Mesenchymal stem cell (in vitro differentiated cells and primary cell): ENCODE data around the gene HEXIM1.

ENCODE experiments used
- DNase-seq: peaks from one replicate; pipeline ENCODE4 v3.0.0-alpha.2; 2013
- H2AFZ ChIP-seq: one replicate; pipeline ENCODE4 v1.6.1; 2013; ENCODE audit warnings: low read depth, mild to moderate bottlenecking, control low read depth, inconsistent platforms, low read length, moderate library complexity
- H2AK5ac ChIP-seq: 2 replicates; pipeline ENCODE4 v1.6.1; 2013; ENCODE audit warnings: low read length, moderate library complexity, mild to moderate bottlenecking, inconsistent platforms; ENCODE audit not compliant: severe bottlenecking
- H2BK120ac ChIP-seq: one replicate; pipeline ENCODE4 v1.6.1; 2013; ENCODE audit warnings: low read depth, mild to moderate bottlenecking, inconsistent platforms, low read length, moderate library complexity
- H2BK12ac ChIP-seq, 2 experiments: one replicate each; pipeline ENCODE4 v1.6.1; 2013; ENCODE audit warnings: inconsistent platforms in 2 of 2, low read length in 2 of 2, mild to moderate bottlenecking in 2 of 2, moderate library complexity in 2 of 2, control low read depth in 1 of 2
- H2BK15ac ChIP-seq: one replicate; pipeline ENCODE4 v1.6.1; 2013; ENCODE audit warnings: mild to moderate bottlenecking, low read depth, inconsistent platforms; ENCODE audit not compliant: poor library complexity, severe bottlenecking
- H2BK5ac ChIP-seq: 2 replicates; pipeline ENCODE4 v1.6.1; 2013; ENCODE audit warnings: low read depth, mild to moderate bottlenecking, low read length, control low read depth, inconsistent platforms; ENCODE audit not compliant: poor library complexity, severe bottlenecking
- H3K14ac ChIP-seq, 2 experiments: one replicate each; pipeline ENCODE4 v1.6.1; 2013; ENCODE audit warnings: inconsistent platforms in 2 of 2, low read length in 2 of 2, control low read depth in 1 of 2, mild to moderate bottlenecking in 1 of 2, moderate library complexity in 1 of 2
- H3K18ac ChIP-seq, 2 experiments: one replicate each; pipeline ENCODE4 v1.6.1; 2013; ENCODE audit warnings: inconsistent platforms in 2 of 2, low read length in 2 of 2, control low read depth in 1 of 2, low read depth in 1 of 2, mild to moderate bottlenecking in 1 of 2
- H3K23ac ChIP-seq, 2 experiments: one replicate each; pipeline ENCODE4 v1.6.1; 2013; ENCODE audit warnings: inconsistent platforms in 2 of 2, low read length in 2 of 2, mild to moderate bottlenecking in 2 of 2, moderate library complexity in 2 of 2, control low read depth in 1 of 2
- H3K27ac ChIP-seq: 2 replicates; pipeline ENCODE4 v1.5.1; 2013; ENCODE audit warnings: mild to moderate bottlenecking, moderate library complexity, low read length, control low read depth, inconsistent platforms; ENCODE audit not compliant: poor library complexity, severe bottlenecking
- H3K27me3 ChIP-seq, 2 experiments: 2 replicates each; pipeline versions ENCODE4 v1.6.1 to v1.7.0; 2013; ENCODE audit warnings: low read length in 2 of 2, mild to moderate bottlenecking in 2 of 2, moderate library complexity in 2 of 2, control low read depth in 1 of 2, inconsistent platforms in 1 of 2; ENCODE audit not compliant: control insufficient read depth in 1 of 2, insufficient read depth in 1 of 2
- H3K36me3 ChIP-seq, 2 experiments: 2 replicates each; pipeline versions ENCODE4 v1.6.1 to v1.7.0; 2013; ENCODE audit warnings: low read length in 2 of 2, control low read depth in 1 of 2, inconsistent platforms in 1 of 2, low read depth in 1 of 2, mild to moderate bottlenecking in 1 of 2; ENCODE audit not compliant: insufficient read depth in 2 of 2, control insufficient read depth in 1 of 2
- H3K4ac ChIP-seq, 2 experiments: one replicate each; pipeline ENCODE4 v1.6.1; 2013; ENCODE audit warnings: inconsistent platforms in 2 of 2, low read length in 2 of 2, mild to moderate bottlenecking in 2 of 2, moderate library complexity in 2 of 2, control low read depth in 1 of 2, low read depth in 1 of 2
- H3K4me1 ChIP-seq: 2 replicates; pipeline ENCODE4 v1.6.1; 2013; ENCODE audit warnings: low read depth, low read length, control low read depth; ENCODE audit not compliant: control insufficient read depth, insufficient read depth
- H3K4me2 ChIP-seq: 2 replicates; pipeline ENCODE4 v1.6.1; 2013; ENCODE audit warnings: low read length, mild to moderate bottlenecking, inconsistent platforms; ENCODE audit not compliant: poor library complexity, severe bottlenecking
- H3K4me3 ChIP-seq, 2 experiments: 2 replicates each; pipeline versions ENCODE4 v1.5.1 to v1.7.0; 2013; ENCODE audit warnings: low read length in 2 of 2, mild to moderate bottlenecking in 2 of 2, control low read depth in 1 of 2, low read depth in 1 of 2; ENCODE audit not compliant: insufficient read depth in 1 of 2
- H3K79me1 ChIP-seq: replicated peaks from 2 replicates; pipeline ENCODE4 v1.6.1; 2013; ENCODE audit warnings: mild to moderate bottlenecking, control low read depth, low read length, inconsistent platforms; ENCODE audit not compliant: poor library complexity, severe bottlenecking
- H3K9ac ChIP-seq: 2 replicates; pipeline ENCODE4 v1.7.0; 2013; ENCODE audit warnings: mild to moderate bottlenecking, low read length, moderate library complexity
- H3K9me3 ChIP-seq: 2 replicates; pipeline ENCODE4 v1.7.0; 2013; ENCODE audit warnings: mild to moderate bottlenecking, low read length; ENCODE audit not compliant: control insufficient read depth
- H4K8ac ChIP-seq: one replicate; pipeline ENCODE4 v1.6.1; 2013; ENCODE audit warnings: inconsistent platforms, mild to moderate bottlenecking, low read length, moderate library complexity
- H4K91ac ChIP-seq: one replicate; pipeline ENCODE4 v1.6.1; 2013; ENCODE audit warnings: mild to moderate bottlenecking, low read length, inconsistent platforms
- WGBS: methylation state at CpG from one replicate; pipeline ENCODE4 v1.1.7; 2013; ENCODE audit warnings: mixed read lengths; 5-methylcytosine and 5-hydroxymethylcytosine counted together

HEXIM1 gene

GRCh38 chr17:45190503-45191255 is 42.4 kb downstream of the HEXIM1 start:
- Histone ChIP-seq H3K27ac (peak overlapping the region; percentile 35), H3K79me1 (no peaks in the 10 kb centered on the region), H2BK5ac (no peak overlapping the region), H3K4me3 (no peak overlapping the region), H4K8ac (no peak overlapping the region), H3K36me3 (no peaks in the 10 kb centered on the region), H4K91ac (no peak overlapping the region), H3K27me3 (no peaks in the 10 kb centered on the region), H3K4ac (no peak overlapping the region), H2BK120ac (no peak overlapping the region), H3K4me1 (peaks cover 6% of the 10 kb centered on the region), H3K18ac (peak overlapping the region in 1 of 2 experiments; percentile 30), H3K9me3 (no peaks in the 10 kb centered on the region), H2BK15ac (no peak overlapping the region), H3K23ac (no peak overlapping the region), H2AFZ (no peak overlapping the region), H2AK5ac (no peak overlapping the region), H2BK12ac (no peak overlapping the region), H3K9ac (no peak overlapping the region), H3K4me2 (no peak overlapping the region), H3K14ac (no peak overlapping the region)
- 74% methylated on average over 10 of the region's 11 CpGs for WGBS
- no peak for DNase-seq

GRCh38 chr17:45195424-45195823 is 47.1 kb downstream of the HEXIM1 start:
- Histone ChIP-seq H4K91ac (no peak overlapping the region), H3K36me3 (no peaks in the 10 kb centered on the region), H3K4me3 (no peak overlapping the region), H2BK120ac (no peak overlapping the region), H3K14ac (no peak overlapping the region), H3K4ac (no peak overlapping the region), H3K27ac (no peak overlapping the region), H3K23ac (no peak overlapping the region), H3K18ac (no peak overlapping the region), H4K8ac (no peak overlapping the region), H3K9ac (no peak overlapping the region), H2BK15ac (no peak overlapping the region), H2AFZ (no peak overlapping the region), H2AK5ac (no peak overlapping the region), H3K4me2 (no peak overlapping the region), H2BK5ac (no peak overlapping the region), H3K79me1 (no peaks in the 10 kb centered on the region), H3K9me3 (no peaks in the 10 kb centered on the region), H2BK12ac (no peak overlapping the region), H3K27me3 (no peaks in the 10 kb centered on the region), H3K4me1 (peaks cover 15% of the 10 kb centered on the region)
- no peak for DNase-seq

- Histone ChIP-seq H3K27me3 (no peaks in the 10 kb centered on the region), H3K23ac (no peak overlapping the region), H3K9ac (peak overlapping the region; percentile 83), H2BK120ac (no peak overlapping the region), H3K4me3 (no peak overlapping the region), H3K18ac (peak overlapping the region; percentile 25 to 72), H3K9me3 (no peaks in the 10 kb centered on the region), H2BK15ac (no peak overlapping the region), H4K91ac (peak overlapping the region; percentile 90), H4K8ac (peak overlapping the region; percentile 97), H2AFZ (peak overlapping the region; percentile 43), H3K27ac (no peak overlapping the region), H3K79me1 (no peaks in the 10 kb centered on the region), H2BK5ac (no peak overlapping the region), H2BK12ac (peak overlapping the region; percentile 67 to 79), H3K4me2 (no peak overlapping the region), H3K36me3 (no peaks in the 10 kb centered on the region), H3K14ac (no peak overlapping the region), H2AK5ac (peak overlapping the region; percentile 83), H3K4ac (peak overlapping the region; percentile 54 to 55), H3K4me1 (peaks cover 12% of the 10 kb centered on the region)
- 89% methylated on average over 6 of the region's 6 CpGs for WGBS
- no peak for DNase-seq
Measured at GRCh38 chr17:45197108-45197507, 48.8 kb downstream of the HEXIM1 start.

GRCh38 chr17:45197555-45198334 is 49.5 kb downstream of the HEXIM1 start:
- Histone ChIP-seq H3K9ac (peak overlapping the region; percentile 83), H2BK12ac (peak overlapping the region; percentile 67 to 79), H3K4ac (peak overlapping the region; percentile 54 to 77), H2BK120ac (peak overlapping the region; percentile 15), H3K27ac (no peak overlapping the region), H3K36me3 (no peaks in the 10 kb centered on the region), H3K79me1 (no peaks in the 10 kb centered on the region), H4K8ac (peak overlapping the region; percentile 97), H3K23ac (no peak overlapping the region), H3K18ac (peak overlapping the region; percentile 25 to 79), H4K91ac (peak overlapping the region; percentile 90), H3K14ac (no peak overlapping the region), H3K4me1 (peaks cover 12% of the 10 kb centered on the region), H3K27me3 (no peaks in the 10 kb centered on the region), H2AFZ (peak overlapping the region; percentile 43), H3K4me2 (peak overlapping the region; percentile 61), H2AK5ac (peak overlapping the region; percentile 83), H2BK15ac (peak overlapping the region; percentile 7), H3K9me3 (no peaks in the 10 kb centered on the region), H2BK5ac (no peak overlapping the region), H3K4me3 (no peak overlapping the region)
- peak; percentile 86 for DNase-seq
- WGBS: 1% methylated on average over 12 of the region's 16 CpGs
